ENCODE data around the gene GRXCR2.
"Not testable (repeated sequence)": the region's sequence is repeated elsewhere in the genome, so short reads cannot be mapped to it uniquely, and the experiment has no call there.

Gene GRXCR2

GRCh38 chr5:145874765-145875164, 2.0 kb upstream of the GRXCR2 start:
- no peak for DNase-seq

- no peak for DNase-seq
These were observed 328 bp downstream of the GRXCR2 start for GRCh38 chr5:145872486-145872885.

- no peak for DNase-seq
These were observed 3.1 kb downstream of the GRXCR2 start for GRCh38 chr5:145869753-145870152.

GRCh38 chr5:145867806-145868205, 5.0 kb downstream of the GRXCR2 start:
- DNase-seq: no peak

- DNase-seq: not testable (repeated sequence)
These were observed 8.4 kb downstream of the GRXCR2 start for GRCh38 chr5:145864432-145864831.

GRCh38 chr5:145863003-145863402, 9.8 kb downstream of the GRXCR2 start:
- no peak for DNase-seq

GRCh38 chr5:145859897-145860296, 12.9 kb downstream of the GRXCR2 start:
- no peak for DNase-seq

- DNase-seq: no peak
These were observed 13.4 kb downstream of the GRXCR2 start for GRCh38 chr5:145859453-145859852.

- DNase-seq: no peak
These were observed 13.9 kb downstream of the GRXCR2 start for GRCh38 chr5:145858959-145859358.

- DNase-seq: no peak
These were observed 16.5 kb downstream of the GRXCR2 start for GRCh38 chr5:145856285-145856818.

GRCh38 chr5:145855763-145856267, 17.0 kb downstream of the GRXCR2 start:
- no peak for DNase-seq

- DNase-seq: no peak
These were observed 18.1 kb downstream of the GRXCR2 start for GRCh38 chr5:145854651-145855258.

- DNase-seq: no peak
These were observed 18.9 kb downstream of the GRXCR2 start for GRCh38 chr5:145853781-145854376.

- no peak for DNase-seq
These were observed 19.8 kb downstream of the GRXCR2 start for GRCh38 chr5:145852990-145853389.

GRCh38 chr5:145848854-145849253, 24.0 kb downstream of the GRXCR2 start:
- no peak for DNase-seq

GRCh38 chr5:145847499-145848497, 25.0 kb downstream of the GRXCR2 start:
- DNase-seq: no peak

GRCh38 chr5:145846081-145846480, 26.7 kb downstream of the GRXCR2 start:
- DNase-seq: no peak

- DNase-seq: no peak
These were observed 31.5 kb downstream of the GRXCR2 start for GRCh38 chr5:145841299-145841698.

GRCh38 chr5:145840458-145841132, 32.2 kb downstream of the GRXCR2 start:
- DNase-seq: no peak

- DNase-seq: no peak
These were observed 34.5 kb downstream of the GRXCR2 start for GRCh38 chr5:145838276-145838675.

GRCh38 chr5:145836241-145836640, 36.6 kb downstream of the GRXCR2 start:
- not testable (repeated sequence) for DNase-seq

GRCh38 chr5:145835848-145836239, 37.0 kb downstream of the GRXCR2 start:
- no peak for DNase-seq
